Breast epithelium (tissue), 3 donors: ENCODE data around the gene KLHDC3.

Experiments used
- CTCF ChIP-seq, 3 donors: fragments of 450-650 bp; IDR thresholded peaks; one replicate each; pipeline ENCODE4 v1.5.1; 2016 to 2017; ENCODE audit warnings: antibody characterized with exemption in 3 of 3, mild to moderate bottlenecking in 3 of 3, moderate library complexity in 3 of 3
- POLR2A ChIP-seq: fragments of 450-650 bp; IDR thresholded peaks from one replicate; pipeline ENCODE4 v1.6.1; 2016; ENCODE audit warnings: antibody characterized with exemption, mild to moderate bottlenecking, moderate library complexity

GRCh38 chr6:43047998-43048397 is 33.9 kb downstream of the KLHDC3 start:
- TF ChIP-seq CTCF (IDR thresholded peaks at IDR 0.05) (no peak), POLR2A (no peak)
